ENCODE results near the gene IRAK1.

IRAK1 gene

GRCh38 chrX:153969904-153970356 lies 49.8 kb downstream of the IRAK1 start:
- no peak for DNase-seq

GRCh38 chrX:153969125-153969903 lies 50.4 kb downstream of the IRAK1 start:
- DNase-seq, result no peak

- no peak for DNase-seq
These were observed 51.0 kb downstream of the IRAK1 start for GRCh38 chrX:153968754-153969124.

GRCh38 chrX:153968255-153968654 lies 51.4 kb downstream of the IRAK1 start:
- DNase-seq, result peak; percentile 27

- DNase-seq, result no peak
These were observed 52.0 kb downstream of the IRAK1 start for GRCh38 chrX:153967536-153968224.

- DNase-seq, result no peak
These were observed 52.7 kb downstream of the IRAK1 start for GRCh38 chrX:153966841-153967535.

- no peak for DNase-seq
These were observed 53.4 kb downstream of the IRAK1 start for GRCh38 chrX:153966283-153966688.

- DNase-seq, result no peak
These were observed 54.3 kb downstream of the IRAK1 start for GRCh38 chrX:153965406-153965805.

- DNase-seq, result no peak
These were observed 55.6 kb downstream of the IRAK1 start for GRCh38 chrX:153964105-153964504.

- no peak for DNase-seq
These were observed 56.2 kb downstream of the IRAK1 start for GRCh38 chrX:153963546-153963945.

GRCh38 chrX:153961292-153961691 lies 58.4 kb downstream of the IRAK1 start:
- no peak for DNase-seq

GRCh38 chrX:153960786-153961185 lies 58.9 kb downstream of the IRAK1 start:
- DNase-seq, result no peak

Data from NCI-H2171 treated with DMSO at 0.1 percent for 48 hours (cell line).